SW480 (cell line): ENCODE measurements around the gene MALAT1.
A peak's percentile ranks its signal among the peaks of the same experiment; 100 is the strongest.
"Not testable (repeated sequence)": the region's sequence is repeated elsewhere in the genome, so short reads cannot be mapped to it uniquely, and the experiment has no call there.

ENCODE experiments used
- DNase-seq: peaks from one replicate; pipeline ENCODE4 v3.0.0-alpha.2; 2016; ENCODE audit warnings: low spot score

MALAT1 gene

GRCh38 chr11:65498727-65498976 lies 193 bp upstream of the MALAT1 start:
- DNase-seq, result no peak

DNA sequence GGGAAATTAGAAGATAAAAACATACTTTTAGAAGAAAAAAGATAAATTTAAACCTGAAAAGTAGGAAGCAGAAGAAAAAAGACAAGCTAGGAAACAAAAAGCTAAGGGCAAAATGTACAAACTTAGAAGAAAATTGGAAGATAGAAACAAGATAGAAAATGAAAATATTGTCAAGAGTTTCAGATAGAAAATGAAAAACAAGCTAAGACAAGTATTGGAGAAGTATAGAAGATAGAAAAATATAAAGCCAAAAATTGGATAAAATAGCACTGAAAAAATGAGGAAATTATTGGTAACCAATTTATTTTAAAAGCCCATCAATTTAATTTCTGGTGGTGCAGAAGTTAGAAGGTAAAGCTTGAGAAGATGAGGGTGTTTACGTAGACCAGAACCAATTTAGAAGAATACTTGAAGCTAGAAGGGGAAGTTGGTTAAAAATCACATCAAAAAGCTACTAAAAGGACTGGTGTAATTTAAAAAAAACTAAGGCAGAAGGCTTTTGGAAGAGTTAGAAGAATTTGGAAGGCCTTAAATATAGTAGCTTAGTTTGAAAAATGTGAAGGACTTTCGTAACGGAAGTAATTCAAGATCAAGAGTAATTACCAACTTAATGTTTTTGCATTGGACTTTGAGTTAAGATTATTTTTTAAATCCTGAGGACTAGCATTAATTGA lies 1.0 kb downstream of the MALAT1 start:
- DNase-seq, result peak; percentile 50

DNA sequence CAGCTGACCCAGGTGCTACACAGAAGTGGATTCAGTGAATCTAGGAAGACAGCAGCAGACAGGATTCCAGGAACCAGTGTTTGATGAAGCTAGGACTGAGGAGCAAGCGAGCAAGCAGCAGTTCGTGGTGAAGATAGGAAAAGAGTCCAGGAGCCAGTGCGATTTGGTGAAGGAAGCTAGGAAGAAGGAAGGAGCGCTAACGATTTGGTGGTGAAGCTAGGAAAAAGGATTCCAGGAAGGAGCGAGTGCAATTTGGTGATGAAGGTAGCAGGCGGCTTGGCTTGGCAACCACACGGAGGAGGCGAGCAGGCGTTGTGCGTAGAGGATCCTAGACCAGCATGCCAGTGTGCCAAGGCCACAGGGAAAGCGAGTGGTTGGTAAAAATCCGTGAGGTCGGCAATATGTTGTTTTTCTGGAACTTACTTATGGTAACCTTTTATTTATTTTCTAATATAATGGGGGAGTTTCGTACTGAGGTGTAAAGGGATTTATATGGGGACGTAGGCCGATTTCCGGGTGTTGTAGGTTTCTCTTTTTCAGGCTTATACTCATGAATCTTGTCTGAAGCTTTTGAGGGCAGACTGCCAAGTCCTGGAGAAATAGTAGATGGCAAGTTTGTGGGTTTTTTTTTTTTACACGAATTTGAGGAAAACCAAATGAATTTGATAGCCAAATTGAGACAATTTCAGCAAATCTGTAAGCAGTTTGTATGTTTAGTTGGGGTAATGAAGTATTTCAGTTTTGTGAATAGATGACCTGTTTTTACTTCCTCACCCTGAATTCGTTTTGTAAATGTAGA lies 1.7 kb downstream of the MALAT1 start:
- peak; percentile 73 for DNase-seq

- peak; percentile 51 for DNase-seq
Observed at GRCh38 chr11:65501186-65501471, 2.3 kb downstream of the MALAT1 start.

DNA sequence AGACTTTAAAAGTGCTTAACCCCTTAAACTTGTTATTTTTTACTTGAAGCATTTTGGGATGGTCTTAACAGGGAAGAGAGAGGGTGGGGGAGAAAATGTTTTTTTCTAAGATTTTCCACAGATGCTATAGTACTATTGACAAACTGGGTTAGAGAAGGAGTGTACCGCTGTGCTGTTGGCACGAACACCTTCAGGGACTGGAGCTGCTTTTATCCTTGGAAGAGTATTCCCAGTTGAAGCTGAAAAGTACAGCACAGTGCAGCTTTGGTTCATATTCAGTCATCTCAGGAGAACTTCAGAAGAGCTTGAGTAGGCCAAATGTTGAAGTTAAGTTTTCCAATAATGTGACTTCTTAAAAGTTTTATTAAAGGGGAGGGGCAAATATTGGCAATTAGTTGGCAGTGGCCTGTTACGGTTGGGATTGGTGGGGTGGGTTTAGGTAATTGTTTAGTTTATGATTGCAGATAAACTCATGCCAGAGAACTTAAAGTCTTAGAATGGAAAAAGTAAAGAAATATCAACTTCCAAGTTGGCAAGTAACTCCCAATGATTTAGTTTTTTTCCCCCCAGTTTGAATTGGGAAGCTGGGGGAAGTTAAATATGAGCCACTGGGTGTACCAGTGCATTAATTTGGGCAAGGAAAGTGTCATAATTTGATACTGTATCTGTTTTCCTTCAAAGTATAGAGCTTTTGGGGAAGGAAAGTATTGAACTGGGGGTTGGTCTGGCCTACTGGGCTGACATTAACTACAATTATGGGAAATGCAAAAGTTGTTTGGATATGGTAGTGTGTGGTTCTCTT lies 2.8 kb downstream of the MALAT1 start:
- peak; percentile 59 for DNase-seq

- no peak for DNase-seq
Observed at GRCh38 chr11:65502274-65502554, 3.4 kb downstream of the MALAT1 start.

- DNase-seq, result peak; percentile 62
Observed at GRCh38 chr11:65502555-65503367, 3.9 kb downstream of the MALAT1 start.

DNA sequence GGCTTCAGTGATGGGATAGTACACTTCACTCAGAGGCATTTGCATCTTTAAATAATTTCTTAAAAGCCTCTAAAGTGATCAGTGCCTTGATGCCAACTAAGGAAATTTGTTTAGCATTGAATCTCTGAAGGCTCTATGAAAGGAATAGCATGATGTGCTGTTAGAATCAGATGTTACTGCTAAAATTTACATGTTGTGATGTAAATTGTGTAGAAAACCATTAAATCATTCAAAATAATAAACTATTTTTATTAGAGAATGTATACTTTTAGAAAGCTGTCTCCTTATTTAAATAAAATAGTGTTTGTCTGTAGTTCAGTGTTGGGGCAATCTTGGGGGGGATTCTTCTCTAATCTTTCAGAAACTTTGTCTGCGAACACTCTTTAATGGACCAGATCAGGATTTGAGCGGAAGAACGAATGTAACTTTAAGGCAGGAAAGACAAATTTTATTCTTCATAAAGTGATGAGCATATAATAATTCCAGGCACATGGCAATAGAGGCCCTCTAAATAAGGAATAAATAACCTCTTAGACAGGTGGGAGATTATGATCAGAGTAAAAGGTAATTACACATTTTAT lies 4.6 kb downstream of the MALAT1 start:
- no peak for DNase-seq

- peak; percentile 53 for DNase-seq
Observed at GRCh38 chr11:65503949-65504673, 5.3 kb downstream of the MALAT1 start.

- DNase-seq, result peak; percentile 39
Observed at GRCh38 chr11:65504674-65505465, 6.0 kb downstream of the MALAT1 start.

DNA sequence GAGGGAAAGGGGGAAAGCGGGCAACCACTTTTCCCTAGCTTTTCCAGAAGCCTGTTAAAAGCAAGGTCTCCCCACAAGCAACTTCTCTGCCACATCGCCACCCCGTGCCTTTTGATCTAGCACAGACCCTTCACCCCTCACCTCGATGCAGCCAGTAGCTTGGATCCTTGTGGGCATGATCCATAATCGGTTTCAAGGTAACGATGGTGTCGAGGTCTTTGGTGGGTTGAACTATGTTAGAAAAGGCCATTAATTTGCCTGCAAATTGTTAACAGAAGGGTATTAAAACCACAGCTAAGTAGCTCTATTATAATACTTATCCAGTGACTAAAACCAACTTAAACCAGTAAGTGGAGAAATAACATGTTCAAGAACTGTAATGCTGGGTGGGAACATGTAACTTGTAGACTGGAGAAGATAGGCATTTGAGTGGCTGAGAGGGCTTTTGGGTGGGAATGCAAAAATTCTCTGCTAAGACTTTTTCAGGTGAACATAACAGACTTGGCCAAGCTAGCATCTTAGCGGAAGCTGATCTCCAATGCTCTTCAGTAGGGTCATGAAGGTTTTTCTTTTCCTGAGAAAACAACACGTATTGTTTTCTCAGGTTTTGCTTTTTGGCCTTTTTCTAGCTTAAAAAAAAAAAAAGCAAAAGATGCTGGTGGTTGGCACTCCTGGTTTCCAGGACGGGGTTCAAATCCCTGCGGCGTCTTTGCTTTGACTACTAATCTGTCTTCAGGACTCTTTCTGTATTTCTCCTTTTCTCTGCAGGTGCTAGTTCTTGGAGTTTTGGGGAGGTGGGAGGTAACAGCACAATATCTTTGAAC lies 6.8 kb downstream of the MALAT1 start:
- peak; percentile 43 for DNase-seq

DNA sequence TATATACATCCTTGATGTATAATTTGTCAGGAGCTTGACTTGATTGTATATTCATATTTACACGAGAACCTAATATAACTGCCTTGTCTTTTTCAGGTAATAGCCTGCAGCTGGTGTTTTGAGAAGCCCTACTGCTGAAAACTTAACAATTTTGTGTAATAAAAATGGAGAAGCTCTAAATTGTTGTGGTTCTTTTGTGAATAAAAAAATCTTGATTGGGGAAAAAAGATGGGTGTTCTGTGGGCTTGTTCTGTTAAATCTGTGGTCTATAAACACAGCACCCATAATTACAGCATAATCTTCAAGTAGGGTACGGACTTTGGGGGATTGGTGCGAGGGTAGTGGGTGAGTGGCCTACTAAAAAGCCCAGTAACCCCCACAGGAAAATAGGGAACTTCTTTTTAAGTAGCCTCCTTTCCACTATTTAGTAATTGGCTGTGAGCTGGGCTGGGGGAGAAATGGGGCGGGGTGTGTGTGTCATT lies 7.5 kb downstream of the MALAT1 start:
- DNase-seq, result peak; percentile 70

DNA sequence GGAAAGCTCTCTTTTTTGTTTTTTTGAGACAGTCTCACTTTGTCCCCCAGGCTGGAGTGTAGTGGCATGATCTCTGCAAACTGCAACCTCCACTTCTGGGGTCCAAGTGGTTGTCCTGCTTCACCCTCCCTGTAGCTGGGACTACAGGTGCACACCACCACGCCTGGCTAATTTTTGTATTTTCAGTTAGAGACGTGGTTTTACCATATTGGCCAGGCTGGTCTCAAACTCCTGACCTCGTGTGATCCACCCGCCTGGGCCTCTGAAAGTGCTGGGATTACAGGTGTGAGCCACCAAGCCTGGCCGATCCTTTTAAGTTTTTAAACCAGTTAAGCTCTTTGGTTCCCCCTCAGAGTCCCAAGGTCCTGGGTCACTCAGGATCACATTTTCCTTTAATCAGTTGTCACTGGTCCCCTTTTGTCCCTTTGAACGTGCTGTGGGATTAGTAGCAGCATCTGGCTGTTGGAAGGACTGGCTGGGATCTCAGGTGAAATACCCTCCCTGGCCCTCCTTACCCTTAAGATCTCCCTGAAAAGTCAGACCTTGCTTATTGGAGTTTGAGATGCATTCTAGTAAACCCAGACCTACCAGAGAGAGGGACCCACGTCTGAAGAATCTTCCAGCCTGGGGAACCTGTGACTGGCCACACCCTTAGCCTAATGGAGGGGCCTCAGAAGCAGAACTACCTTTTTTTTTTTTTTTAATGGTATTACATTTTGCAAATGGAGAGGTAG lies 8.1 kb downstream of the MALAT1 start:
- DNase-seq, result peak; percentile 96

DNA sequence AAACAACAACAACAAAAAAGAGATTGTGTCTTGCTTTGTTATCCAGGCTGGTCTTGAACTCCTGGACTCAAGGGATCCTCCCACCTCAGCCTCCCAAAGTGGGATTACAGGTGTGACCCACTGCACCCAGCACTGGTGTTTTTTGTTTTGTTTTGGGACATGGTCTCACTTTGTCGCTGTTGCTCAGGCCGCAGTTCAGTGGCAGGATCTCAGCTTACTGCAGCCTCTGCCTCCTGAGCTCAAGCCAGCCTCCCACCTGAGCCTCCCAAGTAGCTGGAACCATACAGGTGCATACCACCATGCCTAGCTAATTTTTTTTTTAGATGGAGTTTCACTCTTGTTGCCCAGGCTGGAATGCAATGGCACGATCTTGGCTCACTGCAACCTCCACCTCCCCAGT lies 13.5 kb downstream of the MALAT1 start:
- DNase-seq, result not testable (repeated sequence)

DNA sequence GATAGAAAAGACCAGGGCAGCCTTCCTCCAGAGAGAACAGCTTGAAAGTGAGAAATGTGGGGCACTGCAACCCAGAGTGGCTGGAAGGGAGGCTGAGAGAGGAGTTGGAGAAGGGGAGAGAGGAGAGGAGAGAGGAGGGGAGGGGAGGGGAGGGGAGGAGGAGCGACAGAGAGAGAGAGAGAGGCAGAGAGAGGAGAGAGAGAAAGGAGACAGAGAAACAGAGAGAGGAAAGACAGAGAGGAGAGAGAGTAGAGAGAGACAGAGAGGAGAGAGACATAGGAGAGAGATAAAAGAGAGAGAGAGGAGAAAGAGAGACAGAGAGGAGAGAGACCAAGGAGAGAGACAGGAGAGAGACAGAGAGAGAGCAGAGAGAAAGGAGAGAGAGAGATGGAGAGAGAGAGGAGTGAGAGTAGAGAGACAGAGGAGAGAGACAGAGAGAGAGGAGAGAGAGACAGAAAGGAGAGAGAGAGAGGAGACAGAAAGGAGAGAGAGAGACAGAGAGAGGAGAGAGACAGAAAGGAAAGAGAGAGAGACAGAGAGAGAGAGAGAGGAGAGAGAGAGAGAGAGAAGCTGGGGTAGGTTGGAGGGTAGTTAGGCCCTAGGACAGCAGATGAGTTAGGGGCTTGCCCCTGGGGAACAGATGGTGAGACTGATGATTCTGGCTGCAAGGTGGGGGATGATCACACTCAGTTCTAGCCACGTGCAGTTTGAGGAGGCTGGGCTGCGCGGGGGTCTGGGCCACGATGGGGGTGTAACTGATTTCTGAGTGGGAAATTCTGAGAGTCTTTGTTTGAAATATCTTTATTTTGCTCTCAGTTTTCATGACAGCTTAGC lies 17.5 kb downstream of the MALAT1 start:
- DNase-seq, result no peak

DNA sequence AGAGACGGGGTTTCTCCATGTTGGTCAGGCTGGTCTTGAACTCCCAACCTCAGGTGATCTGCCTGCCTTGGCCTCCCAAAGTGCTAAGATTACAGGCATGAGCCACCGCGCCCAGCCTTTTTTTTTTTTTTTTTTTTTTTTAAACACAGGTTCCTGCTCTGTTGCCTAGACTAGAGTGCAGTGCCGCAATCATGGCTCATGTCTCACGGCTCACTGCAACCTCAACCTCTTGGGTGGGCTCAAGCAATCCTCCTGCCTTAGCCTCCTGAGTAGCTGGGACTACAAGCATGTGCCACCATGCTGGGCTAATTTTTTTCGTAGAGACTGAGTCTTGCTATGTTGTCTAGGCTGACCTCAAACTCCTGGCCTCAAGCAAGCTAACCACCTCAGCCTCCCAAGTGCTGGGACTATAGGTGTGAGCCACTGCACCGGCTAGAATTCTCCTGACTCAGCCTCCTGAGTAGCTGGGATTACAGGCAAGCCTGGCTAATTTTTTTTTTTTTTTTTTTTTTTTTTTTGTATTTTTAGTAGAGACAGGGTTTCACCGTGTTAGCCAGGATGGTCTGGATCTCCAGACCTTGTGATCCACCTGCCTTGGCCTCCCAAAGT lies 20.2 kb downstream of the MALAT1 start:
- not testable (repeated sequence) for DNase-seq

DNA sequence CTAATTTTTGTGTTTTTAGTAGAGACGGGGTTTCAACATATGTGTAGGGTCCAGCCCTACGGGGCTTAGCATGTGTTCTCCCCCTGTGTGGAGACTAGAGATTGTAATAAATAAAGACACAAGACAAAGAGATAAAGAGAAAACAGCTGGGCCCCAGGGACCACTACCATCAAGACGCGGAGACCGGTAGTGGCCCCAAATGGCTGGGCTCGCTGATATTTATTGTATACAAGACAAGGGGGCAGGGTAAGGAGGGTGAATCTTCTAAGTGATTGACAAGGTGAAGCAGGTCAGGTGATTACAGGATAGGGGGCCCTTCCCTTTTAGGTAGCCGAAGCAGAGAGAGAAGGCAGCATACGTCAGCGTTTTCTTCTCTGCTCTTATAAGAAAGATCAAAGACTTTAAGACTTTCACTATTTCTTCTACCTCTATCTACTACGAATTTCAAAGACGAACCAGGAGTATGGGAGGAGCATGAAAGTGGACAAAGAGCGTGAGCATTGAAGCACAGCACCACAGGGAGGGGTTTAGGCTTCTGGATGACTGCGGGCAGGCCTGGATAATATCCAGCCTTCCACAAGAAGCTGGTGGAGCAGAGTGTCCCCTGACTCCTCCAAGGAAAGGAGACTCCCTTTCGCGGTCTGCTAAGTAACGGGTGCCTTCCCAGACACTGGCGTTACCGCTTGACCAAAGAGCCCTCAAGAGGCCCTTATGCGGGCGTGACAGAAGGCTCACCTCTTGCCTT lies 23.1 kb downstream of the MALAT1 start:
- not testable (repeated sequence) for DNase-seq
